ENCODE measurements around the gene PITHD1. TPM values are rescaled to one million over a fixed set of nuclear protein-coding genes. Genes with fewer than 3 reads are reported as not detected.

PITHD1 gene, protein sequence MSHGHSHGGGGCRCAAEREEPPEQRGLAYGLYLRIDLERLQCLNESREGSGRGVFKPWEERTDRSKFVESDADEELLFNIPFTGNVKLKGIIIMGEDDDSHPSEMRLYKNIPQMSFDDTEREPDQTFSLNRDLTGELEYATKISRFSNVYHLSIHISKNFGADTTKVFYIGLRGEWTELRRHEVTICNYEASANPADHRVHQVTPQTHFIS
- total RNA-seq: 28.2 and 34.9 TPM in 2 replicates

DNA sequence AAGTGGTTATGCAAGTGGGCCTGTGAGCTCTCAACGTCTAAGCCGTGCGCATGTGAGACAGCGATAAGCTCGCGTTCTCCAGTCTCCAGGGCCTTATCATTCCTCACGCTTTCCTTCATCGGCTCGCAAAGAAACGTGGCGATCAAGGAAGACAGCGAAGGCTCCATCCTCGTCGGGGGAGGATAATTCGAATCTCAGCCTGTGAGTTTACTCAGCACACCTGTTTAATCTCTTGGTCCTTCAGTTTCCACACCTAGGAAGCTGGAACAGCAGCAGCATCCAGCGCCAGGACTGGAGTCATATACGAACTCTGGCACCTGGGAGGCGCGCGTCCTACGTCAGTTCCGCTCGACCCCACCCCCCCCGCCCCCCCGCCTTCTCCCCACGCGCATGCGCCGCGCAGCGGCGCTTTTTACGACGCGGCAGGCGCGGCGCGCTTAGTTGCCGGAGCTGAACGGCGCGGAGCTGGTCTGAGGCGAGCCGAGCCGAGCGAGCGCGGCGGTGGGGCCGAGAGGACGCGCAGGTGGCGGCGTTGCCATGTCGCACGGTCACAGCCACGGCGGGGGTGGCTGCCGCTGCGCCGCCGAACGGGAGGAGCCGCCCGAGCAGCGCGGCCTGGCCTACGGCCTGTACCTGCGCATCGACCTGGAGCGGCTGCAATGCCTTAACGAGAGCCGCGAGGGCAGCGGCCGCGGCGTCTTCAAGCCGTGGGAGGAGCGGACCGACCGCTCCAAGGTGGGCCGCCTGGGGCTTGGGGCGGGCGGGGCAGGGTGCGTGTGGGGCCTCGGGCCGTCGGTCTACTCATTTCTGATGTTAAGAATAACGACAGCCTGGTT lies at the start of gene PITHD1:
Gene PITHD1, plus strand, starts transcription at position 440 of the 836 bp plus-strand sequence. Its CDS starts 98 bp downstream, at position 538.

DNA sequence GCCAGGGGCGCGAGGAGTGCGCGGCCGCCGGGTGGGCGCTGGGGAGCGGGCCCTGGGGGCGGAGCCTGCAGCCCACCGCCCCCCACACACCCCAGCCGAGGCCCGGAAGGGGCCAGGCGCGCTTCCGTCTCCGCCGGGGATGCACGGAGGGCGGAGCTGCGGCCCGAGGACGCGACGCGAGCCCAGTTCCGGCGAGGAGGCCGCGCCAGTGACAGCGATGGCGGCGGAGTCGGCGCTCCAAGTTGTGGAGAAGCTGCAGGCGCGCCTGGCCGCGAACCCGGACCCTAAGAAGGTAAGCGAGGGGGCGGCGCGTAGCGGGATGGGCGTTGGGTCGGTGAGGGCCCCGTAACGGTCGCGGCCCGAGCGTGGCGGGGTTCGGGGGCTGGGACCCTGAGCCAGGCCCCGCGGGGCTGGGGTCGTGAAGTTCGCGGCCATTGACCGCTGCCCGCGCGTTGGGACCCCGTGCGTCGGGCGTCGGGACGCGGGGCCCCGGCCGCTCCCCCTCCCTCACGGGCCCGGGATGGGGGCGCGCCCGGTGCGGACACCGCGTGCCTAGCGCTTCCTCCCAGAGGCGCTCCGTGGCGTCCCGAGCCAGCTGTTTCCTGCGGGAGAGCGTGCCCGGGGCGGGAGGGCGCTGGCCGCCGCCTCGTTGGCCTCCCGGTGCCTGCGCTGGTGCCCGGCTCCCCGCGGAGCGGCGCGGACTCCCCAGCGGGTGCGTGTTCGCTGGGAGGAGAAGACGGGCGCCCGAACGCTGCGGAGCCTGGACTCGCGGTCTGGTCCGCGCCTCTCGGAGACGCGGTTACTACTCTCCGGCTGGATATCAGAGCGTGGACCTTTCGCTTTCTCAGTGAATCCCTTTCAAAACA lies 34.7 kb upstream of the PITHD1 start, which contains the start of gene ELOA:
Gene ELOA, plus strand, starts transcription at position 185 of the 866 bp plus-strand sequence. Its CDS starts 33 bp downstream, at position 218.

DNA sequence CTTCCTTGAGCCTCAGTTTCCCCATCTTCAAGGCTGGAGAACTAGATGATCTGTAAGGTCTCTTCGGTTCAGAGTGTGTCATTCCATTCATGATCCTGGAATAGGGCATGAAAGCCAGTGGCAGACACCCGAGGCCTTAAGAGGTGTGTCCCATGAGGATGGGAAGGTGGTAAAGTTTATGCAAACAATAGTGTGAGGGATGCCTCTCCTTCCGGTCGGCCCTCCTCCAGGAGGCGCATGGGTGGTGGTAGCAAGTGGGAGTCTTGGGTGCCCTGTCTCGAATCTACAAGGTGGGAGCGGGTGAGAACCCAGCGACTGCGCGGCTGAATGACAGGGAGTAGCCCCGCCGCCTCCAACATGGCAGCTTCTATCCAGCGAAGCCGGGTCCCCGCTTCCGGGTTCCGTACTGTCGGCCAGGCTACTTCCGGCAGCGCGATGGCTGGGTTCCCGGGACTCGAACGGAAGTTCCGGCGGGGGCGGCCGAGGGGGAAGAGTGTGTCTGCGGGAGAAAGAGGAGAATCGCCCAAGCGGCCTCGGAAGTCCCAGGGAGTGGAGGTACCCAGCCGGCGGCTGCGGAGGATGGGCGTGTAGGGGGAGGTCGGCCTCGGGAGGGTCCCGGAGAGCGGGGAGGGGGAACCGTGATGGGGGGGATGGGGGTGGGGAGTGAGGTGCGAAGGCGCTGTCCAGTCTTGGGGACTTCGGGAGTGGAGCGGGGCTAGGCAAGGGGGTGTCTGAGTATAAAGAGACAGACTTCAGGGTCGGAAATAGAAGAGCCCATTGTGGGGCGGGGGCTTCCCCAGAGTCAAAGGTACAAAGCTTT lies 12.7 kb downstream of the PITHD1 start, which contains the start of gene LYPLA2:
Gene LYPLA2, plus strand, starts transcription at position 450 of the 820 bp plus-strand sequence. CDS start 1,538 bp downstream, outside the sequence.

DNA sequence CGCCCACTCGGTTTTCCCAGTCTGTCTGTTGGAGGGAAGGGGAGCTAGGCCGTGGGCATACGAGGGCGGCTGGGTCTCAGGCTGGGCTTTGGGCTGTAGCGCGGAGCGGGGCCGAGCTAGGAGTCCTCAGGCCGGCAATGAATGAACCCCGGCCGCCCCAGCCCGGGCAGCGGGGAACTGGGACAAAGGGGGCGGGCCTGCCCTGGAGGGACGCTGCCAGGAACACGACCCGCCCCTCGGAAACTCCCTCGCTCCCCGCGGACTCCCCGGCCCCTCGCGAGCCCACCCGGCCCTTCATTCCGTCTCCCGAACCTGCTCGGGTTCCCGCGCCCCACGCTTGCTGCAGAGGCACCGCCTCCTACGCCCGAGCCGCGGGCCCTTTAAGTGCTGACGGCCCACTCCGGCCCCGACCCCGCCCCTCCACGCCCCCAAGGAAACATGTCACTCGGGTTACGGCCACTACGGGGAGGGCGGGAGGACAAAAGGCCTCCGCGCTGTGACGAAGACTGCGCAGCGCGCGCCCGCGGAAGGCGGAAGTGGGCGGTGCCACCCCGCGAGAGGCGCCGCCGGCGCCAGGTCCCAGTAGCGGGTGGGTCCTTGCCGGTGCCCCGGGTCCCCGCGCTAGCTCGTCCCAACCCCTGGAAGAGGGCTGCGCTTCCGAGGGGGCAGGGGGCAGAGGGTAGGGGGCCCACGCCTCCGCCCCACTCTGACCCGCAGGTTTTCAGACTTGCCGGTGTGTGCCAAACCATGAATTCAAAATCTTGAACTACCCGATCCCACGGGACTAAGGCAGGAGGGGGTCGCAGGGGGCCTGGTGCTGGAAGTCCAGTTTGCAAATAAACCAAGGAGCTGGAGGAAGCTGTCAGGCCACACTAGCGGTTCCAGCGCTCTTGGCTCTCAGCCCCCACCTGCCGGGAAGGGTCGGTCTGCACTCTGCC lies 22.5 kb downstream of the PITHD1 start, which contains the start of gene GALE:
Gene GALE, minus strand, starts transcription at position 355 of the 938 bp plus-strand sequence. CDS start 1,747 bp downstream, outside the sequence.

DNA sequence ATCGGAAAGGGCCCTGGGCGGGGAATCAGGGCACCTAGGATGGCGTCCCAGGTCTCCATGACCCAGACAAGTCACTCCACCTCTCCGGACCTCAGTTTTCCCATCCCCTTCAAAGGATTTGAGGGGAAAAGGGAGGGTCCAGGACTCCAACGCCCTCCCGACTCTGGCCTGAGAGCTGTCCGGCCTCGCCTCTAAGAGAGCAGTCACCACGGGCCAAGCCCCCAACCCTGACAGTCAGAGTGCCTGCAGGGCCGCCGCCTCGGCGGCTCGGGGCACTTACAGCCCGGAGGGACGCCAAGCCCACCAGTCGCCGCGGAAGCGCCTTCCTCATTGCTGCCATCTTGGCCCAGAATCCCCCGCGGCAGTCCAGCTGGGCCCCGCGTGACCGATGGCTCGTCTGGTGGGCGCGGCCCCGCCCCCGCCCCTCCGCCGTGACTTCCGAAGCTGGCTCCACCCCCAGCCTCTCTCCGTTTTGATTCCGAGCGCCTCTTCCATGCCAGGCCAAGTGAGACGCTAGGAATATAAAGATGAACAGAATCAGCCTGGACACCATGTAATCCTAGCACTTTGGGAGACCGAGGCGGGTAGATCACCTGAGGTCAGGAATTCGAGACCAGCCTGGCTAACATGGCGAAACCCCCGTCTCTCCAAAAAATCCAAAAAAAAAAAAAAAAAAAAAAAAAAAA lies 47.0 kb downstream of the PITHD1 start, which contains the start of gene HMGCL:
Gene HMGCL, minus strand, starts transcription at position 354 of the 686 bp plus-strand sequence. Its CDS starts 14 bp downstream, at position 340.

Other genes with a start within 250 kb of the PITHD1 start
- under 0.01 and 0.14 TPM in 2 replicates for gene E2F2, start 247.2 kb upstream of the PITHD1 start, total RNA-seq
- 195 and 250 TPM in 2 replicates for gene ID3, start 218.9 kb upstream of the PITHD1 start, total RNA-seq
- 1,611 and 1,698 TPM in 2 replicates for gene RPL11, start 86.6 kb upstream of the PITHD1 start, total RNA-seq
- gene ELOA, start 34.9 kb upstream of the PITHD1 start, total RNA-seq: 16.5 and 17.9 TPM in 2 replicates
- gene LYPLA2, start 12.7 kb downstream of the PITHD1 start, total RNA-seq: 29.3 and 36.1 TPM in 2 replicates
- gene GALE, start 22.3 kb downstream of the PITHD1 start, total RNA-seq: 11.4 and 13.4 TPM in 2 replicates
- gene HMGCL, start 47.0 kb downstream of the PITHD1 start, total RNA-seq: 52.0 and 53.9 TPM in 2 replicates
- gene FUCA1, start 89.9 kb downstream of the PITHD1 start, total RNA-seq: 5.6 and 9.0 TPM in 2 replicates
- not detected in 2 replicates for gene CNR2, start 134.9 kb downstream of the PITHD1 start, total RNA-seq
- gene PNRC2, start 181.4 kb downstream of the PITHD1 start, total RNA-seq: 70.0 and 78.8 TPM in 2 replicates
- 64.3 and 72.6 TPM in 2 replicates for gene SRSF10, start 201.9 kb downstream of the PITHD1 start, total RNA-seq